Panc1 (cell line): ENCODE data around the gene CNOT1. TPM values are rescaled to one million over a fixed set of nuclear protein-coding genes. Genes with fewer than 3 reads are reported as not detected.

Experiments
- ATAC-seq: fragments of 200-7000 bp; cut with Tn5 transposase; 2 replicates; pipeline ENCODE4 v1.9.1; 2020; ENCODE audit warnings: mild to moderate bottlenecking, moderate library complexity
- BruUV-seq: library from RNA; stranded (reverse); fragments of 400-500 nt; replicated peaks from 2 replicates; lab custom pipeline; 2021; lab: Mats Ljungman, UMichigan
- CTCF ChIA-PET: fragments of 300-600 bp; sonication (Branson Sonifier 250); formaldehyde crosslinking; loops from one replicate; lab custom pipeline; 2022; ENCODE audit warnings: antibody characterized with exemption; lab: Charles Lee
- POLR2A ChIA-PET: fragments of 300-600 bp; sonication (Branson Sonifier 250); formaldehyde crosslinking; loops from one replicate; lab custom pipeline; 2022; ENCODE audit warnings: antibody characterized with exemption; lab: Charles Lee
- DNase-seq: peaks from one replicate; pipeline ENCODE4 v3.0.0-alpha.2; 2010; ENCODE audit warnings: low read depth, low spot score
- H3K27ac ChIP-seq: 2 replicates; pipeline ENCODE4 v1.5.1; 2011; ENCODE audit warnings: mild to moderate bottlenecking, low read length, inconsistent platforms
- H3K27me3 ChIP-seq: fragments of 200-500 bp; sonication (Bioruptor generic); 2 replicates; pipeline ENCODE4 v1.6.0; 2014; ENCODE audit warnings: low read length, inconsistent platforms; ENCODE audit not compliant: control insufficient read depth, insufficient read depth
- H3K36me3 ChIP-seq: fragments of 200-500 bp; sonication (Bioruptor generic); 2 replicates; pipeline ENCODE4 v1.5.1; 2014; ENCODE audit warnings: inconsistent platforms, mild to moderate bottlenecking, low read length, moderate library complexity; ENCODE audit not compliant: control insufficient read depth, insufficient read depth
- H3K4me1 ChIP-seq: 2 replicates; pipeline ENCODE4 v1.5.1; 2011; ENCODE audit warnings: inconsistent platforms, mild to moderate bottlenecking, low read length, moderate library complexity; ENCODE audit not compliant: control insufficient read depth, insufficient read depth
- H3K4me3 ChIP-seq, 2 experiments: 2 replicates each; pipeline ENCODE4 v1.5.1; 2011 to 2012; ENCODE audit warnings: low read depth in 2 of 2, low read length in 2 of 2, mild to moderate bottlenecking in 2 of 2, inconsistent platforms in 1 of 2, moderate library complexity in 1 of 2
- H3K9me3 ChIP-seq: fragments of 200-500 bp; sonication (Bioruptor generic); 2 replicates; pipeline ENCODE4 v1.5.1; 2014; ENCODE audit warnings: low read depth, mild to moderate bottlenecking, inconsistent platforms, low read length, moderate library complexity; ENCODE audit not compliant: control insufficient read depth, insufficient read depth
- POLR2AphosphoS5 ChIP-seq: IDR thresholded peaks from 2 replicates; pipeline ENCODE4 v1.6.1; 2012; ENCODE audit warnings: mild to moderate bottlenecking, low read depth, low read length, moderate library complexity
- SIN3A ChIP-seq: IDR thresholded peaks from 2 replicates; pipeline ENCODE4 v1.6.1; 2012; ENCODE audit warnings: low read depth, mild to moderate bottlenecking, low read length, moderate library complexity, borderline replicate concordance; ENCODE audit not compliant: insufficient read depth
- TCF7L2 ChIP-seq: IDR thresholded peaks from 2 replicates; pipeline ENCODE4 v1.6.1; 2011; ENCODE audit warnings: mild to moderate bottlenecking, low read depth, low read length, inconsistent platforms
- in situ Hi-C: cut with HindIII; loops from 2 replicates; pipeline ENCODE4 v1.10.0; 2016; ENCODE audit warnings: low sequenced_read_pairs, low pct_unique_long_range_greater_than_20kb
- intact Hi-C: fragments of 100-400 bp; cut with micrococcal nuclease; formaldehyde crosslinking; loops from one replicate; pipeline ENCODE4 v1.10.0; 2022; ENCODE audit not compliant: unreplicated experiment
- total RNA-seq: library from RNA; stranded (reverse); gene quantifications from one replicate; pipeline ENCODE4 v1.2.1, GENCODE V29; 2021; ENCODE audit not compliant: unreplicated experiment
- TF ChIP-seq, protein P1 (sequence below): fragments of 450-650 bp; IDR thresholded peaks from 2 replicates; pipeline ENCODE4 v1.5.1; 2017; ENCODE audit warnings: mild to moderate bottlenecking
- TF ChIP-seq, protein P2 (sequence below), 2 experiments: IDR thresholded peaks; 2 replicates each; pipeline ENCODE4 v1.6.1; 2011 to 2012; ENCODE audit warnings: low read depth in 2 of 2, control low read depth in 1 of 2, low read length in 1 of 2, mild to moderate bottlenecking in 1 of 2, moderate library complexity in 1 of 2; ENCODE audit not compliant: insufficient read depth in 1 of 2

The CNOT1 gene
- total RNA-seq, 1 experiment from 2014 or later: 170 TPM

DNA sequence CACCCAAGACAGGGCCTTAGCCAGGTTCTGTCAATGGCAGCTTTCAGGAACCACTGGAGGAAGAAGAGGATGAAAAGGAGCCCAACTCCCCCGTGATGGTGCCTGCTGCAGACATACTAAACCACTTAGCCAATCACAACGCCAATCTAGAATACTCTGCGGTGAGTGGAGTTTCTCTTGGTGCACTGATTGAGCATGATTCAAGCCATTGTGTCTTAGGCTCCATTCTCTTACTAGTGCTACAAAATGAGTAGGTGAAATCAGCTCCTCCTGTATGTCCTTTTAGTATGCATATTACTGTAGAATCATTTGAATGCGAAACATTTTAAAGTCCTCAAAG is 112.9 kb downstream of the CNOT1 start:
- no TSS peak for BruUV-seq
- in situ Hi-C loops (no loop called here), intact Hi-C loops (no loop called here)
- TF ChIP-seq SIN3A (no peak), POLR2AphosphoS5 (no peak), TCF7L2 (no peak)
- TF ChIP-seq, protein P1, sequence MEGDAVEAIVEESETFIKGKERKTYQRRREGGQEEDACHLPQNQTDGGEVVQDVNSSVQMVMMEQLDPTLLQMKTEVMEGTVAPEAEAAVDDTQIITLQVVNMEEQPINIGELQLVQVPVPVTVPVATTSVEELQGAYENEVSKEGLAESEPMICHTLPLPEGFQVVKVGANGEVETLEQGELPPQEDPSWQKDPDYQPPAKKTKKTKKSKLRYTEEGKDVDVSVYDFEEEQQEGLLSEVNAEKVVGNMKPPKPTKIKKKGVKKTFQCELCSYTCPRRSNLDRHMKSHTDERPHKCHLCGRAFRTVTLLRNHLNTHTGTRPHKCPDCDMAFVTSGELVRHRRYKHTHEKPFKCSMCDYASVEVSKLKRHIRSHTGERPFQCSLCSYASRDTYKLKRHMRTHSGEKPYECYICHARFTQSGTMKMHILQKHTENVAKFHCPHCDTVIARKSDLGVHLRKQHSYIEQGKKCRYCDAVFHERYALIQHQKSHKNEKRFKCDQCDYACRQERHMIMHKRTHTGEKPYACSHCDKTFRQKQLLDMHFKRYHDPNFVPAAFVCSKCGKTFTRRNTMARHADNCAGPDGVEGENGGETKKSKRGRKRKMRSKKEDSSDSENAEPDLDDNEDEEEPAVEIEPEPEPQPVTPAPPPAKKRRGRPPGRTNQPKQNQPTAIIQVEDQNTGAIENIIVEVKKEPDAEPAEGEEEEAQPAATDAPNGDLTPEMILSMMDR: no peak
- TF ChIP-seq, protein P2, sequence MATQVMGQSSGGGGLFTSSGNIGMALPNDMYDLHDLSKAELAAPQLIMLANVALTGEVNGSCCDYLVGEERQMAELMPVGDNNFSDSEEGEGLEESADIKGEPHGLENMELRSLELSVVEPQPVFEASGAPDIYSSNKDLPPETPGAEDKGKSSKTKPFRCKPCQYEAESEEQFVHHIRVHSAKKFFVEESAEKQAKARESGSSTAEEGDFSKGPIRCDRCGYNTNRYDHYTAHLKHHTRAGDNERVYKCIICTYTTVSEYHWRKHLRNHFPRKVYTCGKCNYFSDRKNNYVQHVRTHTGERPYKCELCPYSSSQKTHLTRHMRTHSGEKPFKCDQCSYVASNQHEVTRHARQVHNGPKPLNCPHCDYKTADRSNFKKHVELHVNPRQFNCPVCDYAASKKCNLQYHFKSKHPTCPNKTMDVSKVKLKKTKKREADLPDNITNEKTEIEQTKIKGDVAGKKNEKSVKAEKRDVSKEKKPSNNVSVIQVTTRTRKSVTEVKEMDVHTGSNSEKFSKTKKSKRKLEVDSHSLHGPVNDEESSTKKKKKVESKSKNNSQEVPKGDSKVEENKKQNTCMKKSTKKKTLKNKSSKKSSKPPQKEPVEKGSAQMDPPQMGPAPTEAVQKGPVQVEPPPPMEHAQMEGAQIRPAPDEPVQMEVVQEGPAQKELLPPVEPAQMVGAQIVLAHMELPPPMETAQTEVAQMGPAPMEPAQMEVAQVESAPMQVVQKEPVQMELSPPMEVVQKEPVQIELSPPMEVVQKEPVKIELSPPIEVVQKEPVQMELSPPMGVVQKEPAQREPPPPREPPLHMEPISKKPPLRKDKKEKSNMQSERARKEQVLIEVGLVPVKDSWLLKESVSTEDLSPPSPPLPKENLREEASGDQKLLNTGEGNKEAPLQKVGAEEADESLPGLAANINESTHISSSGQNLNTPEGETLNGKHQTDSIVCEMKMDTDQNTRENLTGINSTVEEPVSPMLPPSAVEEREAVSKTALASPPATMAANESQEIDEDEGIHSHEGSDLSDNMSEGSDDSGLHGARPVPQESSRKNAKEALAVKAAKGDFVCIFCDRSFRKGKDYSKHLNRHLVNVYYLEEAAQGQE (IDR thresholded peaks at IDR 0.05; ENCODE audit: insufficient read depth in 1 of 2, low read depth in 2 of 2, low read length in 1 of 2): no peak
- H3K27ac ChIP-seq: no peak overlapping the region
- H3K4me3 ChIP-seq: peak overlapping the region; percentile 52 to 93; a peak in 3 of 4 replicates
- ChIA-PET CTCF (no interaction called here), POLR2A (no interaction called here)
- peaks cover 6% of the 10 kb centered on the region; the same call in 1 of the 2 replicates for H3K4me1 ChIP-seq
- no peaks in the 10 kb centered on the region for H3K27me3 ChIP-seq
- no peaks in the 10 kb centered on the region for H3K9me3 ChIP-seq
- DNase-seq: no peak
- ATAC-seq: no peak
- H3K36me3 ChIP-seq: peaks cover 13% of the 10 kb centered on the region

DNA sequence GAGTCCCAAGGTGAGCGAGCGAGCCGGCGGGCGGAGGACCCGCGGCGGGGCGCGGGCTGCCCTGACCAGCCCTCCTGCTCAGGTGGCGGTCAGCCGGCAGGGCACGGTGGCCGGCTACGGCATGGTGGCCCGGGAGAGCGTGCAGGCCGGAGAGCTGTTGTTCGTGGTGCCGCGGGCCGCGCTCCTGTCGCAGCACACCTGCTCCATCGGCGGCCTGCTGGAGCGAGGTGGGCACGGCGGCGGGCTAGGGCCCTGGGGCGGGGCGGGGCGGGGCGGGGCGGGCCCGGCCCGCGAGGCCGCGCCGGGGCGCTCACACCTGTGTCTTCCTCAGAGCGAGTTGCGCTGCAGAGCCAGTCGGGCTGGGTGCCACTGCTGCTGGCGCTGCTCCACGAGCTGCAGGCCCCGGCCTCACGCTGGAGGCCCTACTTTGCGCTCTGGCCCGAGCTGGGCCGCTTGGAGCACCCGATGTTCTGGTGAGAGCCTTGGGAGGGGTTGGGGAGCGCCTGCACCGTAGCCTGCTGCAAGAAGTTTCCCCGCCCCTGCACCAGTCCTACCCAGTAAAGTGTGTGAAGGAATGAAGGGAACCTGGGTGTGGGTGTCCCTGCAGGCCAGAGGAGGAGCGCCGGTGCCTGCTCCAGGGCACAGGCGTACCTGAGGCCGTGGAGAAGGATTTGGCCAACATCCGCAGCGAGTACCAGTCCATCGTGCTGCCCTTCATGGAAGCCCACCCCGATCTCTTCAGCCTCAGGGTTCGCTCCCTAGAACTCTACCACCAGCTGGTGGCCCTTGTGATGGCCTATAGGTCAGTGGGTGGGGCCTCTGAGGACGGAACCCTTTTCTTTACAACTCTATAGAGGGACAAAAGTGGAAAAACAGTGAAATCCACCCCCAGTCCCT is 113.5 kb downstream of the CNOT1 start:
- BruUV-seq: no TSS peak
- ChIA-PET CTCF (no interaction called here), POLR2A (no interaction called here)
- ATAC-seq (peak; percentile 78), DNase-seq (no peak)
- Histone ChIP-seq H3K9me3 (no peaks in the 10 kb centered on the region), H3K27ac (peak overlapping the region; percentile 59; the same call in 1 of the 2 replicates), H3K4me3 (peak overlapping the region; percentile 52 to 93), H3K4me1 (peaks cover 6% of the 10 kb centered on the region; the same call in 1 of the 2 replicates), H3K27me3 (no peaks in the 10 kb centered on the region), H3K36me3 (peaks cover 9% of the 10 kb centered on the region)
- intact Hi-C loops: no loop called here
- in situ Hi-C loops: no loop called here
- TF ChIP-seq POLR2AphosphoS5 (peak; percentile 10), TCF7L2 (no peak), SIN3A (no peak)
- TF ChIP-seq, protein P1: 0 out of 2 replicates have a peak, but pooled peaks have one; percentile 8
